Gastroesophageal sphincter (tissue), 4 donors: ENCODE results near the gene PLA2G4D. TPM values are rescaled to one million over a fixed set of nuclear protein-coding genes. Genes with fewer than 3 reads are reported as not detected.

Experiments
- ATAC-seq: fragments of 150-250 bp; one replicate; pipeline ENCODE4 v1.9.1; 2016; ENCODE audit warnings: mild to moderate bottlenecking, moderate library complexity
- H3K27ac ChIP-seq, 4 donors: fragments of 200-600 bp; sonication (generic) in 3 of 4; 1 replicate in 3 of 4; 2 replicates in 1 of 4; pipeline ENCODE4 v1.5.1; 2016 to 2019
- H3K27me3 ChIP-seq: fragments of 200-600 bp; sonication (generic); one replicate; pipeline ENCODE4 v1.5.1; 2019
- H3K36me3 ChIP-seq, 2 donors: fragments of 200-600 bp; sonication (generic); one replicate each; pipeline ENCODE4 v1.5.1; 2019; ENCODE audit warnings: control low read depth in 1 of 2
- H3K4me1 ChIP-seq, 3 donors: fragments of 200-600 bp; sonication (generic); 1 replicate in 2 of 3; 2 replicates in 1 of 3; pipeline ENCODE4 v1.5.1; 2016 to 2019; ENCODE audit warnings: control low read depth in 2 of 3
- H3K4me3 ChIP-seq, 2 donors: fragments of 200-600 bp; sonication (generic); one replicate each; pipeline ENCODE4 v1.5.1; 2019; ENCODE audit warnings: mild to moderate bottlenecking in 1 of 2, moderate library complexity in 1 of 2
- H3K9me3 ChIP-seq, 3 donors: fragments of 200-600 bp; sonication (generic); one replicate each; pipeline ENCODE4 v1.5.1; 2017 to 2019; ENCODE audit warnings: control low read depth in 2 of 3
- EP300 ChIP-seq: sonication (generic); formaldehyde crosslinking; IDR thresholded peaks from one replicate; pipeline ENCODE4 v1.6.1; 2017; ENCODE audit warnings: antibody characterized with exemption, mild to moderate bottlenecking
- POLR2A ChIP-seq, 2 donors: fragments of 450-650 bp; IDR thresholded peaks; one replicate each; pipeline ENCODE4 v1.6.1; 2017; ENCODE audit warnings: antibody characterized with exemption in 2 of 2, mild to moderate bottlenecking in 2 of 2, moderate library complexity in 1 of 2
- POLR2AphosphoS5 ChIP-seq: sonication (generic); formaldehyde crosslinking; IDR thresholded peaks from one replicate; pipeline ENCODE4 v1.6.1; 2017; ENCODE audit warnings: antibody characterized with exemption
- WGBS, 2 donors: methylation state at CpG; one replicate each; pipeline ENCODE4 v1.1.5; 2018; ENCODE audit warnings: low coverage in 1 of 2; 5-methylcytosine and 5-hydroxymethylcytosine counted together
- total RNA-seq, 4 donors: library from RNA; depleted of rRNA; stranded (reverse); fragments of >200 nt; gene quantifications; one replicate each; pipeline ENCODE4 v1.1.0, GENCODE V29; 2016
- TF ChIP-seq, protein P1 (sequence below), 4 experiments: fragments of 200-600 bp in 2 of 4; fragments of 450-650 bp in 2 of 4; sonication (generic) in 1 of 4; IDR thresholded peaks; one replicate each; pipeline ENCODE4 v1.5.1; 2017 to 2019; ENCODE audit warnings: antibody characterized with exemption in 4 of 4, mild to moderate bottlenecking in 2 of 4, moderate library complexity in 2 of 4

PLA2G4D gene
- total RNA-seq, 4 donors from 2014 or later: not detected

- TF ChIP-seq, protein P1, sequence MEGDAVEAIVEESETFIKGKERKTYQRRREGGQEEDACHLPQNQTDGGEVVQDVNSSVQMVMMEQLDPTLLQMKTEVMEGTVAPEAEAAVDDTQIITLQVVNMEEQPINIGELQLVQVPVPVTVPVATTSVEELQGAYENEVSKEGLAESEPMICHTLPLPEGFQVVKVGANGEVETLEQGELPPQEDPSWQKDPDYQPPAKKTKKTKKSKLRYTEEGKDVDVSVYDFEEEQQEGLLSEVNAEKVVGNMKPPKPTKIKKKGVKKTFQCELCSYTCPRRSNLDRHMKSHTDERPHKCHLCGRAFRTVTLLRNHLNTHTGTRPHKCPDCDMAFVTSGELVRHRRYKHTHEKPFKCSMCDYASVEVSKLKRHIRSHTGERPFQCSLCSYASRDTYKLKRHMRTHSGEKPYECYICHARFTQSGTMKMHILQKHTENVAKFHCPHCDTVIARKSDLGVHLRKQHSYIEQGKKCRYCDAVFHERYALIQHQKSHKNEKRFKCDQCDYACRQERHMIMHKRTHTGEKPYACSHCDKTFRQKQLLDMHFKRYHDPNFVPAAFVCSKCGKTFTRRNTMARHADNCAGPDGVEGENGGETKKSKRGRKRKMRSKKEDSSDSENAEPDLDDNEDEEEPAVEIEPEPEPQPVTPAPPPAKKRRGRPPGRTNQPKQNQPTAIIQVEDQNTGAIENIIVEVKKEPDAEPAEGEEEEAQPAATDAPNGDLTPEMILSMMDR (IDR thresholded peaks at IDR 0.05): no peak
- TF ChIP-seq POLR2AphosphoS5 (no peak), POLR2A (IDR thresholded peaks at IDR 0.05) (no peak), EP300 (no peak)
- H3K4me1 ChIP-seq: peaks cover 0 to 8% (median 0%) of the 10 kb centered on the region in 3 donors
- no peak for ATAC-seq
- 67 to 69% methylated on average over 5 to 7 of the region's 7 CpGs for WGBS, 2 donors
- no peaks in the 10 kb centered on the region for H3K9me3 ChIP-seq
- H3K4me3 ChIP-seq: no peak overlapping the region
- H3K27me3 ChIP-seq: no peaks in the 10 kb centered on the region
- no peaks in the 10 kb centered on the region for H3K36me3 ChIP-seq
- H3K27ac ChIP-seq: no peak overlapping the region
Observed at GRCh38 chr15:42027521-42027920, 66.8 kb downstream of the PLA2G4D start.

DNA sequence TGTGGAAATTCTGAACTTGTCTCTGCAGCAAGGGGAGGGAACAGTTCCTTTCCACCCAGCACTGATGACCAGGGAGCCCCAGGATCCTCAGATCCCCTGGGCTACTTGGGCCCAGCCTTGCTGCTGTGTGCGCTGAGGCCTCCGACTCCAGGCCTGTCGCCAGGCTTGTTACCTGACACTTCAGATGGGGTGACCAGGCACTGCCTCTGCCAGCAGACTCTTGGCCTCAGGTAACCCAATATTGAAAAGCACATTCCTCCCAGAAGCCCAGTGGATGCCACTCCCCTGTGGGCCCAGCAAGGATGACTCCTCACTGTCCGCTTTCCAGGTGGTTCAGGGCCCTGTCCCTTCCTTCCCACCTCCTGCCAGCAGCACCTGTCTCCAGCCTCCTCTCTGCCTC is 70.1 kb downstream of the PLA2G4D start:
- no peak for TF ChIP-seq POLR2A (IDR thresholded peaks at IDR 0.05)
- TF ChIP-seq, protein P1 (IDR thresholded peaks at IDR 0.05): no peak
- no peak for TF ChIP-seq POLR2AphosphoS5
- no peak for TF ChIP-seq EP300
- ATAC-seq: no peak

GRCh38 chr15:42021593-42021992 is 72.8 kb downstream of the PLA2G4D start:
- ATAC-seq: no peak
- no peaks in the 10 kb centered on the region for H3K36me3 ChIP-seq
- TF ChIP-seq POLR2AphosphoS5 (no peak), EP300 (no peak)
- TF ChIP-seq, protein P1 (IDR thresholded peaks at IDR 0.05): no peak

More for the DNA sequence above, 70.1 kb downstream of the PLA2G4D start:
- Histone ChIP-seq H3K27me3 (no peaks in the 10 kb centered on the region), H3K9me3 (no peaks in the 10 kb centered on the region), H3K36me3 (no peaks in the 10 kb centered on the region), H3K27ac (no peak overlapping the region), H3K4me1 (peaks cover 0 to 5% (median 0%) of the 10 kb centered on the region in 3 donors), H3K4me3 (no peak overlapping the region)
- no CpG with 5 or more reads among the region's 4 CpGs for WGBS, 2 donors

GRCh38 chr15:42020713-42021273 is 73.6 kb downstream of the PLA2G4D start, which contains the start of gene PLA2G4E:
TSS of gene PLA2G4E (minus strand) at chr15:42021042. CDS start at chr15:42021030, 12 bp downstream.
- Histone ChIP-seq H3K4me3 (no peak within 1 kb of the TSS), H3K9me3 (no peaks in the 10 kb centered on the region), H3K27ac (no peak within 1 kb of the TSS), H3K4me1 (no peaks in the 10 kb centered on the region), H3K27me3 (no peaks in the 10 kb centered on the region), H3K36me3 (no peaks in the 10 kb centered on the region)
- ATAC-seq: no peak
- WGBS, 2 donors: no CpG with 5 or more reads among the region's 5 CpGs
- TF ChIP-seq, protein P1 (IDR thresholded peaks at IDR 0.05): no peak
- TF ChIP-seq EP300 (no peak), POLR2AphosphoS5 (no peak), POLR2A (IDR thresholded peaks at IDR 0.05) (no peak)

More at GRCh38 chr15:42021593-42021992, 72.8 kb downstream of the PLA2G4D start:
- Histone ChIP-seq H3K4me3 (no peak overlapping the region), H3K4me1 (no peaks in the 10 kb centered on the region), H3K9me3 (no peaks in the 10 kb centered on the region), H3K27me3 (no peaks in the 10 kb centered on the region), H3K27ac (no peak overlapping the region)
- WGBS, 2 donors: no CpG with 5 or more reads among the region's 5 CpGs
